Thoracic aorta (tissue), 2 donors: ENCODE measurements around the gene IRX5. TPM values are rescaled to one million over a fixed set of nuclear protein-coding genes. Genes with fewer than 3 reads are reported as not detected.

Source experiments
- ATAC-seq: fragments of 150-250 bp; one replicate; pipeline ENCODE4 v1.8.0; 2017; ENCODE audit warnings: low read depth; ENCODE audit not compliant: insufficient number of reproducible peaks, low FRiP score
- DNase-seq: peaks from one replicate; pipeline ENCODE4 v3.0.0-alpha.2; 2020; ENCODE audit warnings: low spot score
- H3K27ac ChIP-seq, 2 donors: fragments of 200-600 bp; sonication (generic); 1 replicate in 1 of 2; 2 replicates in 1 of 2; pipeline ENCODE4 v1.5.1; 2016; ENCODE audit warnings: mild to moderate bottlenecking in 2 of 2, moderate library complexity in 2 of 2
- H3K27me3 ChIP-seq: fragments of 200-600 bp; sonication (generic); replicated peaks from 2 replicates; pipeline ENCODE4 v1.6.0; 2016; ENCODE audit warnings: mild to moderate bottlenecking; ENCODE audit not compliant: insufficient read depth
- H3K36me3 ChIP-seq: fragments of 200-600 bp; sonication (generic); one replicate; pipeline ENCODE4 v1.5.1; 2016
- H3K4me1 ChIP-seq, 2 donors: fragments of 200-600 bp; sonication (generic); 1 replicate in 1 of 2; 2 replicates in 1 of 2; pipeline versions ENCODE4 v1.5.1 to v1.6.0; 2016; ENCODE audit warnings: low read depth in 2 of 2, mild to moderate bottlenecking in 1 of 2; ENCODE audit not compliant: control insufficient read depth in 1 of 2
- H3K4me3 ChIP-seq: fragments of 200-600 bp; sonication (generic); 2 replicates; pipeline ENCODE4 v1.5.1; 2016; ENCODE audit warnings: mild to moderate bottlenecking
- H3K9me3 ChIP-seq: fragments of 200-600 bp; sonication (generic); 2 replicates; pipeline ENCODE4 v1.5.1; 2016
- total RNA-seq, 2 donors: library from RNA; depleted of rRNA; stranded (reverse); fragments of >200 nt; gene quantifications; one replicate each; pipeline versions ENCODE4 v1.1.0 to v1.2.3, GENCODE V29; 2016
- TF ChIP-seq, protein P1 (sequence below): fragments of 200-600 bp; sonication (generic); IDR thresholded peaks from one replicate; pipeline ENCODE4 v1.5.1; 2019; ENCODE audit warnings: antibody characterized with exemption

IRX5 gene
- total RNA-seq, 2 donors from 2014 or later = 2.3 to 2.7 TPM

DNA sequence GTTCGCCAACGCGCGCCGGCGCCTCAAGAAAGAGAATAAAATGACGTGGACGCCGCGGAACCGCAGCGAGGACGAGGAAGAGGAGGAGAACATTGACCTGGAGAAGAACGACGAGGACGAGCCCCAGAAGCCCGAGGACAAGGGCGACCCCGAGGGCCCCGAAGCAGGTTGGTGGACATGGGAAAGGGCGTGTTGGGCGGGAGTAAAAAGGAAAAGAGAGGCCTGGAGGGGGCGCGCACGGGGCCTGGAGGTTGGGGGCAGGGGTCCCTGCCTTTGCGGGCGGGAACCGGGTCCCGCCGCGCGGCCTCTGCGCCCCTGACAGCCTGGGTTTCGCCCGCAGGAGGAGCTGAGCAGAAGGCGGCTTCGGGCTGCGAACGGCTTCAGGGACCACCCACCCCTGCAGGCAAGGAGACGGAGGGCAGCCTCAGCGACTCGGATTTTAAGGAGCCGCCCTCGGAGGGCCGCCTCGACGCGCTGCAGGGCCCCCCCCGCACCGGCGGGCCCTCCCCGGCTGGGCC, 2.1 kb downstream of the IRX5 start:
- no peak for ATAC-seq
- peaks cover 7 to 28% of the 10 kb centered on the region in 2 donors for H3K4me1 ChIP-seq
- no peaks in the 10 kb centered on the region for H3K27me3 ChIP-seq
- no peak for DNase-seq
- no peak overlapping the region for H3K27ac ChIP-seq
- TF ChIP-seq, protein P1, sequence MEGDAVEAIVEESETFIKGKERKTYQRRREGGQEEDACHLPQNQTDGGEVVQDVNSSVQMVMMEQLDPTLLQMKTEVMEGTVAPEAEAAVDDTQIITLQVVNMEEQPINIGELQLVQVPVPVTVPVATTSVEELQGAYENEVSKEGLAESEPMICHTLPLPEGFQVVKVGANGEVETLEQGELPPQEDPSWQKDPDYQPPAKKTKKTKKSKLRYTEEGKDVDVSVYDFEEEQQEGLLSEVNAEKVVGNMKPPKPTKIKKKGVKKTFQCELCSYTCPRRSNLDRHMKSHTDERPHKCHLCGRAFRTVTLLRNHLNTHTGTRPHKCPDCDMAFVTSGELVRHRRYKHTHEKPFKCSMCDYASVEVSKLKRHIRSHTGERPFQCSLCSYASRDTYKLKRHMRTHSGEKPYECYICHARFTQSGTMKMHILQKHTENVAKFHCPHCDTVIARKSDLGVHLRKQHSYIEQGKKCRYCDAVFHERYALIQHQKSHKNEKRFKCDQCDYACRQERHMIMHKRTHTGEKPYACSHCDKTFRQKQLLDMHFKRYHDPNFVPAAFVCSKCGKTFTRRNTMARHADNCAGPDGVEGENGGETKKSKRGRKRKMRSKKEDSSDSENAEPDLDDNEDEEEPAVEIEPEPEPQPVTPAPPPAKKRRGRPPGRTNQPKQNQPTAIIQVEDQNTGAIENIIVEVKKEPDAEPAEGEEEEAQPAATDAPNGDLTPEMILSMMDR = no peak
- no peaks in the 10 kb centered on the region for H3K9me3 ChIP-seq
- H3K4me3 ChIP-seq = peak overlapping the region; percentile 83
- H3K36me3 ChIP-seq = no peaks in the 10 kb centered on the region

DNA sequence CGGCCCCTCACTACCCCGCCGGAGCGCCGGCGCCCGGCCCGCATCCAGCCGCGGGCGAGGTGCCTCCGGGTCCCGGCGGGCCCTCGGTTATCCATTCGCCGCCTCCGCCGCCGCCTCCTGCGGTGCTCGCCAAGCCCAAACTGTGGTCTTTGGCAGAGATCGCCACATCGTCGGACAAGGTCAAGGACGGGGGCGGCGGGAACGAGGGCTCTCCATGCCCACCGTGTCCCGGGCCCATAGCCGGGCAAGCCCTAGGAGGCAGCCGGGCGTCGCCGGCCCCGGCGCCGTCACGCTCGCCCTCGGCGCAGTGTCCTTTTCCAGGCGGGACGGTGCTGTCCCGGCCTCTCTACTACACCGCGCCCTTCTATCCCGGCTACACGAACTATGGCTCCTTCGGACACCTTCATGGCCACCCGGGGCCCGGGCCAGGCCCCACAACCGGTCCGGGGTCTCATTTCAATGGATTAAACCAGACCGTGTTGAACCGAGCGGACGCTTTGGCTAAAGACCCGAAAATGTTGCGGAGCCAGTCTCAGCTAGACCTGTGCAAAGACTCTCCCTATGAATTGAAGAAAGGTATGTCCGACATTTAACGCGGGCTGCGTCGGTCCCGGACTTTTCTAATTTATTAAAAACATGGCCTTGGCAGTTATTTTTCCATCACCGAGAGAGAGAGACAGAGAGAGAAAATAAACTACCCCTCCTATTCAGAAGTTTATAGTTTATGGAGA, 2.8 kb downstream of the IRX5 start:
- DNase-seq = no peak
- Histone ChIP-seq H3K27ac (no peak overlapping the region), H3K4me3 (no peak overlapping the region), H3K9me3 (no peaks in the 10 kb centered on the region), H3K4me1 (peaks cover 8 to 34% of the 10 kb centered on the region in 2 donors), H3K36me3 (no peaks in the 10 kb centered on the region), H3K27me3 (peaks cover 4% of the 10 kb centered on the region)
- no peak for ATAC-seq
- TF ChIP-seq, protein P1 = no peak

DNA sequence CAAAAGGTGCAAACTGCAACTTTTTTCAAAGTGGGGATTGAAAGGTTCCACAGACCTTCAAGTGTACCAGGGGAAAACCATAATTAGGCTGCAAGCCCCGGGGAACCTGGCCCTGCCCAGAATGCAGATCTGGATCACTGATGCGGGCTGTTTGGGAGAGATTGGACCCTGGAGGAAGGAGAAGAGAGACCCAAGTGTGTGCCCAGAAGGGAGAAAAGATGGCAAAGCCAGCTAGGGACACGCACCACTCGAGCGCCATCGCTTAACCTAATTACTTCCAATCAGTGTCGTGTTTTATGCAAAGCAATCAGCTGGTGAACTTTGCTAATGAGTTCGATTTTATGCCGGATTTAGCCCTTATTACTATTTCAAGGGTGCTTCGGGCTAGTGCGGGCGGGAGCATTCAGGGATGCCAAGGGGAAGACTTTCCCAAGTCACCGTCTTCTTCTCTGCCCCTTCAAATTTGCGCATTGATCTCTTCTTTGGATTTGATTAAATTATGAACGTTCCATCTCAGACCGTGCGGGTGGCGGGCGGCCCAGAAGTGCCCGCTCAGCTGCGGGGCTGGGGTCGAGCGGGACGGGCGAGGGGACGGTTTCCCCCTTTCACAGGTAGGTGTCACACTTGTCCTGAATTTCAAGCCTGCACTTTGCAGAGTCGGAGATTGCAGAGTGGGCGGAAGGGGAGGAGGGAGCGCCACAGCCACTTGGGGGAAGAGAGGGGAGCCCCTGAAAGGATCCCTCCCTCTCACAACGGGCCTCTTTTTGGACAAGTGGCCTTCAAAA, 4.0 kb downstream of the IRX5 start:
- no peak overlapping the region for H3K4me3 ChIP-seq
- no peaks in the 10 kb centered on the region for H3K36me3 ChIP-seq
- H3K4me1 ChIP-seq = peaks cover 13 to 43% of the 10 kb centered on the region in 2 donors
- no peak overlapping the region for H3K27ac ChIP-seq
- TF ChIP-seq, protein P1 = no peak
- no peaks in the 10 kb centered on the region for H3K9me3 ChIP-seq
- peaks cover 5% of the 10 kb centered on the region for H3K27me3 ChIP-seq
- DNase-seq (no peak), ATAC-seq (no peak)

DNA sequence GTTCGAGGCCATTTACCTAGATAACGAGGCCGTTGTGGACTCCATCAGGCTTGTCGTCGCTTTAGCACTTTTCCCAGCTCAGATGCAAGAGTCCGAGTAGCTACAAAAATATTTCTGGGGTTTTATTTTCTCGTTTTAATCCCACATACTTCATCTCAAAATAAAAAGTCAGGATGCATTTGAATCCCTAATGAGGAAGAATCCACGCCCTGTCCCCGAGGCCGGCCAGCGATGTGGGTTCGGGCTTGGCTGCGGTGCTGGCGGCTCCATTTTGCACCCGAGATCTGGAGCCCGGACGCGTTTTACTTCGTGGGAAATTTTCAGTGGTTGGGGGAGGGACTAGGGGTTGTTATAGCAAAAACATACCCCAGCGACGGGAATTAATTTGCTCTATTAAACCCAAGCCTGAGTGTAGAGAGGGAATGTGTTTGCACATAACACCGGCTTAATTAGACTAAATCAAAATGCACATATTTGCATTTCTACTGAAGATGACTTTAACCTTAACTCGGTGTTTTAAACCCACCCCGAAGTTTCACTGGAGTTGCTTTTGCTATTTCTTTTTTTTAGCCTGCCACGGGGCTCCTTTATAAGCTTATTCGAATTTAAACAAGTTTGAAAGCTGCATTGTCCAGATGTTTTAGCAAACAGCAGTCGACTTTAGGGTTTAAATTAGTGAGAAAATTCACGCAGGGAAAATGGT, 4.8 kb downstream of the IRX5 start:
- no peaks in the 10 kb centered on the region for H3K9me3 ChIP-seq
- ATAC-seq (no peak), DNase-seq (no peak)
- H3K36me3 ChIP-seq = no peaks in the 10 kb centered on the region
- H3K27ac ChIP-seq = no peak overlapping the region
- H3K27me3 ChIP-seq = peaks cover 5% of the 10 kb centered on the region
- peaks cover 13 to 43% of the 10 kb centered on the region in 2 donors for H3K4me1 ChIP-seq
- no peak overlapping the region for H3K4me3 ChIP-seq
- TF ChIP-seq, protein P1 = no peak
